HG03196 (cell line): ENCODE measurements around the gene VIL1.

Experiments
- ATAC-seq: cut with Tn5 transposase; IDR thresholded peaks from one replicate; pipeline ENCODE4 v1.9.1; 2021; ENCODE audit not compliant: unreplicated experiment

The VIL1 gene

GRCh38 chr2:218405086-218405745, 13.7 kb upstream of the VIL1 start:
- ATAC-seq: no peak

GRCh38 chr2:218405746-218406208, 13.1 kb upstream of the VIL1 start:
- ATAC-seq: peak; percentile 2

- ATAC-seq: peak; percentile 69
Measured at GRCh38 chr2:218406209-218406948, 12.5 kb upstream of the VIL1 start.

- peak; percentile 8 for ATAC-seq
Measured at GRCh38 chr2:218406949-218407618, 11.8 kb upstream of the VIL1 start.

- no peak for ATAC-seq
Measured at GRCh38 chr2:218407717-218408116, 11.2 kb upstream of the VIL1 start.

DNA sequence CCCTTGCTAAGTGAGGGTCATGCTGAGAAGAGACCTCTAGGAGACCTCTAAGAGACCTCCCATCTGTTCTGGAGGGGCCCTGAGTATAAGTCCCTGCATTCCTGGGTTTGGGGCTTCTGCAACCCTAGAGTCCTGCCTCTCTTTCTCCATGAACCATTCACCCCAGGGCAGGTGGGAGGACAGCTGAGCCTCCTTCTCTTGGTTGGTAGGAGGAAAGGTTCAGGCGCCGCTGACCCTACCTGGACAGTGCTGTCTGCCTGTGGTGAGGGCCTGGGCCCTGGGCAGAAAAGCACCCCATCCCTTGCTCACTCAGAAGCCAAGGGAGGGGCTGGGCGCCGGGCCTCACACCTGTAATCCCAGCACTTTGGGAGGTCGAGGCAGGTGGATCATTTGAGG, 604 bp upstream of the VIL1 start:
- no peak for ATAC-seq

DNA sequence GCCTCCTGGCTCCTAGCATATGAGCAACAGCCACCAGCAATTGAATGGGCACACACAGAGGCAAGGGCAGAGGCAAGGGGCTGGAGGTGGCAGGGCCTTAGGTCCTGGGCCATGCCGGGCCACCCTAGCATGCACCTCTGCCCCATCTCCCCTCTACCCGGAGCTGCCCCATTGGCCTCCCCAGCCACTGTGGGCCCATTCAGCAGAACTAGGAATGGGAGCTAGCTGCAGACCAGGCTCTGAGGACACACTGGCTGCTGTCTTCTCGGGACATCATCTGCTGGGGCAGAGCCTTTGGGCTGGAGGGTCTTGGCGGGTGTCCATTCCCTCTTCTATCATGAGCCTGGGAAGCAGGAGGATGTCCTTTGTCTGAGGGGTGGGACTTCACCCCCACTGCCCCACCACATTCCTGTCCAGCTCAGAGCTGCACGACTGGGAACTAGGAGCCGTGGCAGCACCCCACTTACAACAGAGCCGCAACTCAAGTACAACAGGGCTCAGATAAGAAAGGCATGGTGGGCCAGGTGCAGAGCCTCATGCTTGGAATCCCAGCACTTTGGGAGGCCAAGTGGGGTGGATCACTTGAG, 800 bp downstream of the VIL1 start:
- ATAC-seq: no peak

DNA sequence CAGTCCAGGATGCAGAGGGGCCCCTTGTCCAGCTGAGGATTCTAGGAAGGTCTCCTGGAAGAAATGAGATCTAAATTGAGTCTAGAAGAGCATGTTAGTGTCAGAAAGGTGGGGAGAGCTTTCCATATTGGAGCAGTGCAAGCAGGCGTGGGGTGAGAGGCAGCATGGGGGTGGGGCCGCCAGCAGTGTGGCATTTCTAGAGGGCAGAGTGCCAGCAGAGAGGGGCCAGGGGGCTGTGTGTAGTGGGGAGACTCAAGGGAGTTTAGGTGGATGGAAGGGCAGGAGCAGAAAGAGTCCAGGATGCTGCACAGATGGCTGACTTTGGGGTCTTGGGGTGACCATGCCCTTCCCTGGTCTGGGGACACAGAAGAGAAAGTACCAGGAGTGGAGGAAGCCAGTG, 2.1 kb downstream of the VIL1 start:
- ATAC-seq: no peak

- no peak for ATAC-seq
Measured at GRCh38 chr2:218422403-218423086, 3.6 kb downstream of the VIL1 start.

GRCh38 chr2:218423584-218423983, 4.7 kb downstream of the VIL1 start:
- no peak for ATAC-seq

DNA sequence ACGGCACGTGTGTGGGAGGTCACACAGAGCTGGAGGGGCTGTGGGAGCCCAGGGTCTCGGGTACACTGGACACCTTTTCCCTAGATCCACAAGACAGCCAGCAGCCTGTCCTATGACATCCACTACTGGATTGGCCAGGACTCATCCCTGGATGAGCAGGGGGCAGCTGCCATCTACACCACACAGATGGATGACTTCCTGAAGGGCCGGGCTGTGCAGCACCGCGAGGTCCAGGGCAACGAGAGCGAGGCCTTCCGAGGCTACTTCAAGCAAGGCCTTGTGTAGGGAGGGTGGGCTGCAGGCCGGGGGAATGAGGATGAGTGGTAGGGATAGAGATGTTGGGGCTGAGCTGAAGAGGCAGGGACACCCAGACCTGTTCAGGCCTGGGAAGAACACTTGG, 6.6 kb downstream of the VIL1 start:
- ATAC-seq: no peak

- ATAC-seq: no peak
Measured at GRCh38 chr2:218427741-218428140, 8.8 kb downstream of the VIL1 start.

DNA sequence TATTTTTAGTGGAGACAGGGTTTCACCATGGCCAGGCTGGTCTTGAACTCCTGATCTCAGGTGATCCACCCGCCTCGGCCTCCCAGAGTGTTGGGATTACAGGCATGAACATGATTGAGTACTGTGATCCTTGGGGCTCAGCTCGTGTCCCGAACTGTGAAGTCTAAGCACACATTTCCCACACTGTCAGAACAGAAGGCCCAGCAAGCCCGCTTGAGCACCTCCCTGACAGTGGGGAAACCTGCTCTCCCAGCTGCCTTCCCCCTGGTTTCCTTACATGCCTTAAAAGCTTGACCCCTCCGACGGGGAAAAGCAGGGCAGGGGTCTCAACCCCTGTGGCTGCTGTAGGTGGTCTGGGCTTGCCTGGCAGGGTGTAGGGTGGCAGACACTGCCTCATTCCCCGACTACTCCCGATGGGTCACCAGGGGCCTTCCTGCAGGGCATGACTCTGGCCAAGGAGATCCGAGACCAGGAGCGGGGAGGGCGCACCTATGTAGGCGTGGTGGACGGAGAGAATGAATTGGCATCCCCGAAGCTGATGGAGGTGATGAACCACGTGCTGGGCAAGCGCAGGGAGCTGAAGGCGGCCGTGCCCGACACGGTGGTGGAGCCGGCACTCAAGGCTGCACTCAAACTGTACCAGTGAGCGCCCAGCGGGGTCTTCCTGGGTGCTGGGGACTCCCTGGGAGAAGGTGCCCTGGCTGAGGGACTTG, 10.1 kb downstream of the VIL1 start:
- no peak for ATAC-seq

GRCh38 chr2:218429911-218430692, 11.2 kb downstream of the VIL1 start:
- ATAC-seq: no peak

- no peak for ATAC-seq
Measured at GRCh38 chr2:218430721-218431120, 11.8 kb downstream of the VIL1 start.

DNA sequence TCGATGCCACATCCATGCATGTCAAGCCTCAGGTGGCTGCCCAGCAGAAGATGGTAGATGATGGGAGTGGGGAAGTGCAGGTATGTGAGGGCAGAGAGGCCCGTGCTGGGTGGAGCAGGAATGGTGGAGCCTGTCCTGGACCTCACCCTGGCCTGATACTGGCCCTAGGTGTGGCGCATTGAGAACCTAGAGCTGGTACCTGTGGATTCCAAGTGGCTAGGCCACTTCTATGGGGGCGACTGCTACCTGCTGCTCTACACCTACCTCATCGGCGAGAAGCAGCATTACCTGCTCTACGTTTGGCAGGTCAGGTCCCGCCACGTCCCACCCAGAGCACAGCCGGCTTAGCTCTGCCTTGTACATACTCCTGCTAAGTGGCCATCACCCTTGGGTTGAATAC, 13.0 kb downstream of the VIL1 start:
- ATAC-seq: no peak

DNA sequence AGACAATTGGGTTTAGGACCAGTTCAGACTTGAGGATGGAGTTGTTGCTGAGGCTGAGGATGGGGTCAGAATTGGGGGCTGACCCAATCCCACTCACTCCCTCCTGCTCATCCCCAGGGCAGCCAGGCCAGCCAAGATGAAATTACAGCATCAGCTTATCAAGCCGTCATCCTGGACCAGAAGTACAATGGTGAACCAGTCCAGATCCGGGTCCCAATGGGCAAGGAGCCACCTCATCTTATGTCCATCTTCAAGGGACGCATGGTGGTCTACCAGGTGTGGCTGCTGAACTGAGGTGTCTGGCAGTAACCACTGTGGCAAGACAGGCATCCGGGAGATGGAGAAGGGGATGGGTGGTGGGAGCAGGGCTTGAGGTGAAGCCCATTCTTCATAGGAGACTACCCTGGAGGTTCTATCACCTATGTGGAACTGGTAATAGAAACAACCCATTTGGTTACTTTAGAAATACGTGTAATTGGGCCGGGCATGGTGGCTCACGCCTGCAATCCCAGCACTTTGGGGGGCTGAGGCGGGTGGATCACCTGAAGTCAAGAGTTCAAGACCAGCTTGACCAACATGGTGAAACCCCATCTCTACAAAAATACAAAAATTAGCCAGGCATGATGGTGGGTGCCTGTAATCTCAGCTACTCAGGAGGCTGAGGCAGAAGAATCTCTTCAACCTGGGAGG, 13.9 kb downstream of the VIL1 start:
- ATAC-seq: no peak

DNA sequence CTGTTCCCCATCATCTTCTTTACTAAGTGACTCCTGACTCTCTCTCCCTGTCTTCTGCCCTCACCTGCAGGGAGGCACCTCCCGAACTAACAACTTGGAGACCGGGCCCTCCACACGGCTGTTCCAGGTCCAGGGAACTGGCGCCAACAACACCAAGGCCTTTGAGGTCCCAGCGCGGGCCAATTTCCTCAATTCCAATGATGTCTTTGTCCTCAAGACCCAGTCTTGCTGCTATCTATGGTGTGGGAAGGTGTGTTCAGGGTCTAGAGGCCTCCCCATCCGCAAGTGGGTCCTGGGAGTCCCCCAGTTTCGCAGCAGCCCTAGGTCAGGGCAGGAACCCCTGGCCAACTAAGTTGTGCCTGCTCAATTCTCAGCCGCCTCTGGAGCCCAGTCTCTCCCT, 15.5 kb downstream of the VIL1 start:
- ATAC-seq: no peak
